ENCODE results near the gene PSMD2.

DNA sequence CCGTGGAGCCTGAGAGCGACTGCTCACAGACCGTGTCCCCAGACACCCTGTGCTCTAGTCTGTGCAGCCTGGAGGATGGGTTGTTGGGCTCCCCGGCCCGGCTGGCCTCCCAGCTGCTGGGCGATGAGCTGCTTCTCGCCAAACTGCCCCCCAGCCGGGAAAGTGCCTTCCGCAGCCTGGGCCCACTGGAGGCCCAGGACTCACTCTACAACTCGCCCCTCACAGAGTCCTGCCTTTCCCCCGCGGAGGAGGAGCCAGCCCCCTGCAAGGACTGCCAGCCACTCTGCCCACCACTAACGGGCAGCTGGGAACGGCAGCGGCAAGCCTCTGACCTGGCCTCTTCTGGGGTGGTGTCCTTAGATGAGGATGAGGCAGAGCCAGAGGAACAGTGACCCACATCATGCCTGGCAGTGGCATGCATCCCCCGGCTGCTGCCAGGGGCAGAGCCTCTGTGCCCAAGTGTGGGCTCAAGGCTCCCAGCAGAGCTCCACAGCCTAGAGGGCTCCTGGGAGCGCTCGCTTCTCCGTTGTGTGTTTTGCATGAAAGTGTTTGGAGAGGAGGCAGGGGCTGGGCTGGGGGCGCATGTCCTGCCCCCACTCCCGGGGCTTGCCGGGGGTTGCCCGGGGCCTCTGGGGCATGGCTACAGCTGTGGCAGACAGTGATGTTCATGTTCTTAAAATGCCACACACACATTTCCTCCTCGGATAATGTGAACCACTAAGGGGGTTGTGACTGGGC is 45.7 kb downstream of the PSMD2 start:
- TF ChIP-seq, protein P1, sequence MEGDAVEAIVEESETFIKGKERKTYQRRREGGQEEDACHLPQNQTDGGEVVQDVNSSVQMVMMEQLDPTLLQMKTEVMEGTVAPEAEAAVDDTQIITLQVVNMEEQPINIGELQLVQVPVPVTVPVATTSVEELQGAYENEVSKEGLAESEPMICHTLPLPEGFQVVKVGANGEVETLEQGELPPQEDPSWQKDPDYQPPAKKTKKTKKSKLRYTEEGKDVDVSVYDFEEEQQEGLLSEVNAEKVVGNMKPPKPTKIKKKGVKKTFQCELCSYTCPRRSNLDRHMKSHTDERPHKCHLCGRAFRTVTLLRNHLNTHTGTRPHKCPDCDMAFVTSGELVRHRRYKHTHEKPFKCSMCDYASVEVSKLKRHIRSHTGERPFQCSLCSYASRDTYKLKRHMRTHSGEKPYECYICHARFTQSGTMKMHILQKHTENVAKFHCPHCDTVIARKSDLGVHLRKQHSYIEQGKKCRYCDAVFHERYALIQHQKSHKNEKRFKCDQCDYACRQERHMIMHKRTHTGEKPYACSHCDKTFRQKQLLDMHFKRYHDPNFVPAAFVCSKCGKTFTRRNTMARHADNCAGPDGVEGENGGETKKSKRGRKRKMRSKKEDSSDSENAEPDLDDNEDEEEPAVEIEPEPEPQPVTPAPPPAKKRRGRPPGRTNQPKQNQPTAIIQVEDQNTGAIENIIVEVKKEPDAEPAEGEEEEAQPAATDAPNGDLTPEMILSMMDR (IDR thresholded peaks at IDR 0.05) = no peak
- TF ChIP-seq JUN (CRISPR knock-in tag; IDR thresholded peaks at IDR 0.05) = no peak
- TF ChIP-seq, protein P2, sequence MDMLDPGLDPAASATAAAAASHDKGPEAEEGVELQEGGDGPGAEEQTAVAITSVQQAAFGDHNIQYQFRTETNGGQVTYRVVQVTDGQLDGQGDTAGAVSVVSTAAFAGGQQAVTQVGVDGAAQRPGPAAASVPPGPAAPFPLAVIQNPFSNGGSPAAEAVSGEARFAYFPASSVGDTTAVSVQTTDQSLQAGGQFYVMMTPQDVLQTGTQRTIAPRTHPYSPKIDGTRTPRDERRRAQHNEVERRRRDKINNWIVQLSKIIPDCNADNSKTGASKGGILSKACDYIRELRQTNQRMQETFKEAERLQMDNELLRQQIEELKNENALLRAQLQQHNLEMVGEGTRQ (CRISPR knock-in tag; IDR thresholded peaks at IDR 0.05) = no peak
- TF ChIP-seq NR2C2 (CRISPR knock-in tag; IDR thresholded peaks at IDR 0.05) = no peak
- TF ChIP-seq, protein P3, sequence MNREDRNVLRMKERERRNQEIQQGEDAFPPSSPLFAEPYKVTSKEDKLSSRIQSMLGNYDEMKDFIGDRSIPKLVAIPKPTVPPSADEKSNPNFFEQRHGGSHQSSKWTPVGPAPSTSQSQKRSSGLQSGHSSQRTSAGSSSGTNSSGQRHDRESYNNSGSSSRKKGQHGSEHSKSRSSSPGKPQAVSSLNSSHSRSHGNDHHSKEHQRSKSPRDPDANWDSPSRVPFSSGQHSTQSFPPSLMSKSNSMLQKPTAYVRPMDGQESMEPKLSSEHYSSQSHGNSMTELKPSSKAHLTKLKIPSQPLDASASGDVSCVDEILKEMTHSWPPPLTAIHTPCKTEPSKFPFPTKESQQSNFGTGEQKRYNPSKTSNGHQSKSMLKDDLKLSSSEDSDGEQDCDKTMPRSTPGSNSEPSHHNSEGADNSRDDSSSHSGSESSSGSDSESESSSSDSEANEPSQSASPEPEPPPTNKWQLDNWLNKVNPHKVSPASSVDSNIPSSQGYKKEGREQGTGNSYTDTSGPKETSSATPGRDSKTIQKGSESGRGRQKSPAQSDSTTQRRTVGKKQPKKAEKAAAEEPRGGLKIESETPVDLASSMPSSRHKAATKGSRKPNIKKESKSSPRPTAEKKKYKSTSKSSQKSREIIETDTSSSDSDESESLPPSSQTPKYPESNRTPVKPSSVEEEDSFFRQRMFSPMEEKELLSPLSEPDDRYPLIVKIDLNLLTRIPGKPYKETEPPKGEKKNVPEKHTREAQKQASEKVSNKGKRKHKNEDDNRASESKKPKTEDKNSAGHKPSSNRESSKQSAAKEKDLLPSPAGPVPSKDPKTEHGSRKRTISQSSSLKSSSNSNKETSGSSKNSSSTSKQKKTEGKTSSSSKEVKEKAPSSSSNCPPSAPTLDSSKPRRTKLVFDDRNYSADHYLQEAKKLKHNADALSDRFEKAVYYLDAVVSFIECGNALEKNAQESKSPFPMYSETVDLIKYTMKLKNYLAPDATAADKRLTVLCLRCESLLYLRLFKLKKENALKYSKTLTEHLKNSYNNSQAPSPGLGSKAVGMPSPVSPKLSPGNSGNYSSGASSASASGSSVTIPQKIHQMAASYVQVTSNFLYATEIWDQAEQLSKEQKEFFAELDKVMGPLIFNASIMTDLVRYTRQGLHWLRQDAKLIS (CRISPR knock-in tag; IDR thresholded peaks at IDR 0.05; ENCODE audit: borderline replicate concordance) = no peak
- TF ChIP-seq ZNF263 (CRISPR knock-in tag; IDR thresholded peaks at IDR 0.05; ENCODE audit: low read depth) = no peak
- TF ChIP-seq, protein P4, sequence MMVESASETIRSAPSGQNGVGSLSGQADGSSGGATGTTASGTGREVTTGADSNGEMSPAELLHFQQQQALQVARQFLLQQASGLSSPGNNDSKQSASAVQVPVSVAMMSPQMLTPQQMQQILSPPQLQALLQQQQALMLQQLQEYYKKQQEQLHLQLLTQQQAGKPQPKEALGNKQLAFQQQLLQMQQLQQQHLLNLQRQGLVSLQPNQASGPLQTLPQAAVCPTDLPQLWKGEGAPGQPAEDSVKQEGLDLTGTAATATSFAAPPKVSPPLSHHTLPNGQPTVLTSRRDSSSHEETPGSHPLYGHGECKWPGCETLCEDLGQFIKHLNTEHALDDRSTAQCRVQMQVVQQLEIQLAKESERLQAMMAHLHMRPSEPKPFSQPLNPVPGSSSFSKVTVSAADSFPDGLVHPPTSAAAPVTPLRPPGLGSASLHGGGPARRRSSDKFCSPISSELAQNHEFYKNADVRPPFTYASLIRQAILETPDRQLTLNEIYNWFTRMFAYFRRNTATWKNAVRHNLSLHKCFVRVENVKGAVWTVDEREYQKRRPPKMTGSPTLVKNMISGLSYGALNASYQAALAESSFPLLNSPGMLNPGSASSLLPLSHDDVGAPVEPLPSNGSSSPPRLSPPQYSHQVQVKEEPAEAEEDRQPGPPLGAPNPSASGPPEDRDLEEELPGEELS (CRISPR knock-in tag; IDR thresholded peaks at IDR 0.05) = no peak
- TF ChIP-seq, protein P5, sequence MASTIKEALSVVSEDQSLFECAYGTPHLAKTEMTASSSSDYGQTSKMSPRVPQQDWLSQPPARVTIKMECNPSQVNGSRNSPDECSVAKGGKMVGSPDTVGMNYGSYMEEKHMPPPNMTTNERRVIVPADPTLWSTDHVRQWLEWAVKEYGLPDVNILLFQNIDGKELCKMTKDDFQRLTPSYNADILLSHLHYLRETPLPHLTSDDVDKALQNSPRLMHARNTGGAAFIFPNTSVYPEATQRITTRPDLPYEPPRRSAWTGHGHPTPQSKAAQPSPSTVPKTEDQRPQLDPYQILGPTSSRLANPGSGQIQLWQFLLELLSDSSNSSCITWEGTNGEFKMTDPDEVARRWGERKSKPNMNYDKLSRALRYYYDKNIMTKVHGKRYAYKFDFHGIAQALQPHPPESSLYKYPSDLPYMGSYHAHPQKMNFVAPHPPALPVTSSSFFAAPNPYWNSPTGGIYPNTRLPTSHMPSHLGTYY (CRISPR knock-in tag; IDR thresholded peaks at IDR 0.05) = no peak

Data from WTC11 (cell line).